Measurements from ENCODE around the gene MKS1. TPM values are rescaled to one million over a fixed set of nuclear protein-coding genes. Genes with fewer than 3 reads are reported as not detected.

Gene MKS1
- total RNA-seq, 2 experiments from 2014 or later, result 4.6 to 6.4 TPM

DNA sequence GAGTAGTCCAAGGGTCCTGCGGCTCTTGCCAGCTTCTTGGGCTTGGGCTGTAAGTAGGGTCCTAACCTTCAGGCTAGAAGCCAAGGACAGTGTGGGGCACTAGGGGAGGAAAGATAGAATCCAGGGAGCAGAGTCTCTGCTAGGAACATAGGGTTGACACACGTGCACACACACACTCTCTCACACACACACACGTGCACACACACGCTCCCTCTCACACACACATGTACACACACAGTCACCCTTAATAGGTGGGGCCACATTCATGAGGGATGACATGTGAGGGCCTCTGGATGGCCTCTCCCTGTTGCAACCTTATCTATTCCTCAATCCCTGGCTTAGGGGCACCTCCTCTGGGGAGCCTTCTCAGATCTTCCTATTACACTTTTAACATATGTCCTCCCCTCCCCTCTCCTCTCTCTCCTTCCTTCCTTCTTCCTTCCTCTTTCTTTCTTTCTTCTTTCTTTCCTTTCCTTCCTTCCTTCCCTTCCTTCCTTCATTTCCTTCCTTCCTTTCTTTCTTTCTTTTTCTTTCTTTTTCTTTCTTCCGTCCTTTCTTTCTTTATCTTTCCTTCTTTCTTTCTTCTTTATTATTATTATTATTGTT is 23.4 kb downstream of the MKS1 start:
- POLR2A ChIA-PET, result no interaction called here

DNA sequence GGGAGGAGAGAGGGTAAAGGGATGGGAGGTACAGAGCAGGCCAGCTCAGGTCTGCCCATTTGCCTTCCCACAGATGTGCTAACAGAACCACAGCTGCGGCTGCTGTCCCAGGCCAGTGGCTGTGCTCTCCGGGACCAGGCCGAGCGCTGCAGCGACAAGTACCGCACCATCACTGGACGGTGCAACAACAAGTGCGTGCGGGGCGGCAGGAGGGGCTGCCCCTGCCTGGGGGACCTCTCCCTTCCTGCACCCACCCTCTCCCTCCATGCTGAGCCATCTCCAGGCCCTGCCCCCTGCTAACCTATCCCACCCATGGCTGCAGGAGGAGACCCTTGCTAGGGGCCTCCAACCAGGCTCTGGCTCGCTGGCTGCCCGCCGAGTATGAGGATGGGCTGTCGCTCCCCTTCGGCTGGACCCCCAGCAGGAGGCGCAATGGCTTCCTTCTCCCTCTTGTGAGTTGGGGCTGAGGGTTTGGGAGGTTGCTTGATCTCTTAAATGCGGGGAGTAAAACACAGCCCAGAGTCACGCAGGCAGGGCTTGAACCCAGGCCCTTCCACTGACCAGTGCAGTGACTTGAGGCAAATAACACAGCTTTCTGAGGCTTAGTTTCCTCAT is 25.3 kb downstream of the MKS1 start:
- H3K4me3 ChIP-seq (ENCODE audit: low read length), result no peak overlapping the region
- ChIA-PET CTCF (no interaction called here), POLR2A (no interaction called here)
- intact Hi-C loops (cut with DNase I, micrococcal nuclease), result no loop called here
- peaks cover 0 to 4% of the 10 kb centered on the region in 2 experiments for H3K9me3 ChIP-seq (ENCODE audit: control insufficient read depth in 1 of 2, insufficient read depth in 1 of 2, low read length in 2 of 2)
- H3K4me1 Mint-ChIP-seq (ENCODE audit: low read depth), result no peaks in the 10 kb centered on the region
- H3K36me3 Mint-ChIP-seq (ENCODE audit: low read depth), result no peaks in the 10 kb centered on the region
- H3K27ac Mint-ChIP-seq, result no peak overlapping the region
- no peaks in the 10 kb centered on the region for H3K36me3 ChIP-seq (ENCODE audit: insufficient read depth, low read length)
- H3K9me3 Mint-ChIP-seq, result no peaks in the 10 kb centered on the region
- H3K27ac ChIP-seq (ENCODE audit: low read depth in 1 of 2, low read length in 2 of 2), result no peak overlapping the region
- no peaks in the 10 kb centered on the region for H3K4me1 ChIP-seq (ENCODE audit: insufficient read depth, low read length)
- H3K27me3 Mint-ChIP-seq, result peaks cover 18% of the 10 kb centered on the region
- ATAC-seq (ENCODE audit: poor library complexity) (no peak), DNase-seq (no peak)
- TF ChIP-seq, protein P1, sequence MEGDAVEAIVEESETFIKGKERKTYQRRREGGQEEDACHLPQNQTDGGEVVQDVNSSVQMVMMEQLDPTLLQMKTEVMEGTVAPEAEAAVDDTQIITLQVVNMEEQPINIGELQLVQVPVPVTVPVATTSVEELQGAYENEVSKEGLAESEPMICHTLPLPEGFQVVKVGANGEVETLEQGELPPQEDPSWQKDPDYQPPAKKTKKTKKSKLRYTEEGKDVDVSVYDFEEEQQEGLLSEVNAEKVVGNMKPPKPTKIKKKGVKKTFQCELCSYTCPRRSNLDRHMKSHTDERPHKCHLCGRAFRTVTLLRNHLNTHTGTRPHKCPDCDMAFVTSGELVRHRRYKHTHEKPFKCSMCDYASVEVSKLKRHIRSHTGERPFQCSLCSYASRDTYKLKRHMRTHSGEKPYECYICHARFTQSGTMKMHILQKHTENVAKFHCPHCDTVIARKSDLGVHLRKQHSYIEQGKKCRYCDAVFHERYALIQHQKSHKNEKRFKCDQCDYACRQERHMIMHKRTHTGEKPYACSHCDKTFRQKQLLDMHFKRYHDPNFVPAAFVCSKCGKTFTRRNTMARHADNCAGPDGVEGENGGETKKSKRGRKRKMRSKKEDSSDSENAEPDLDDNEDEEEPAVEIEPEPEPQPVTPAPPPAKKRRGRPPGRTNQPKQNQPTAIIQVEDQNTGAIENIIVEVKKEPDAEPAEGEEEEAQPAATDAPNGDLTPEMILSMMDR (IDR thresholded peaks at IDR 0.05), result no peak
- H3K27me3 ChIP-seq (ENCODE audit: control insufficient read depth in 1 of 2, insufficient read depth in 2 of 2, low read length in 2 of 2), result peaks cover 8 to 15% of the 10 kb centered on the region in 2 experiments
- H3K4me3 Mint-ChIP-seq, result no peak overlapping the region

More for the DNA sequence above, 23.4 kb downstream of the MKS1 start:
- TF ChIP-seq, protein P1 (IDR thresholded peaks at IDR 0.05), result no peak
- Histone ChIP-seq H3K36me3 (ENCODE audit: insufficient read depth, low read length) (no peaks in the 10 kb centered on the region), H3K27me3 (ENCODE audit: control insufficient read depth in 1 of 2, insufficient read depth in 2 of 2, low read length in 2 of 2) (peaks cover 0 to 15% of the 10 kb centered on the region in 2 experiments), H3K9me3 (ENCODE audit: control insufficient read depth in 1 of 2, insufficient read depth in 1 of 2, low read length in 2 of 2) (peaks cover 0 to 4% of the 10 kb centered on the region in 2 experiments), H3K4me3 (ENCODE audit: low read length) (no peak overlapping the region), H3K27ac (ENCODE audit: low read depth in 1 of 2, low read length in 2 of 2) (no peak overlapping the region), H3K4me1 (ENCODE audit: insufficient read depth, low read length) (peaks cover 5% of the 10 kb centered on the region)
- peaks cover 23% of the 10 kb centered on the region for H3K27me3 Mint-ChIP-seq
- CTCF ChIA-PET, result no interaction called here
- H3K4me3 Mint-ChIP-seq, result no peak overlapping the region
- no peak overlapping the region for H3K27ac Mint-ChIP-seq
- peaks cover 4% of the 10 kb centered on the region for H3K4me1 Mint-ChIP-seq (ENCODE audit: low read depth)
- no peaks in the 10 kb centered on the region for H3K36me3 Mint-ChIP-seq (ENCODE audit: low read depth)
- intact Hi-C loops (cut with DNase I, micrococcal nuclease), result no loop called here
- DNase-seq, result no peak
- no peak for ATAC-seq (ENCODE audit: poor library complexity)
- no peaks in the 10 kb centered on the region for H3K9me3 Mint-ChIP-seq

DNA sequence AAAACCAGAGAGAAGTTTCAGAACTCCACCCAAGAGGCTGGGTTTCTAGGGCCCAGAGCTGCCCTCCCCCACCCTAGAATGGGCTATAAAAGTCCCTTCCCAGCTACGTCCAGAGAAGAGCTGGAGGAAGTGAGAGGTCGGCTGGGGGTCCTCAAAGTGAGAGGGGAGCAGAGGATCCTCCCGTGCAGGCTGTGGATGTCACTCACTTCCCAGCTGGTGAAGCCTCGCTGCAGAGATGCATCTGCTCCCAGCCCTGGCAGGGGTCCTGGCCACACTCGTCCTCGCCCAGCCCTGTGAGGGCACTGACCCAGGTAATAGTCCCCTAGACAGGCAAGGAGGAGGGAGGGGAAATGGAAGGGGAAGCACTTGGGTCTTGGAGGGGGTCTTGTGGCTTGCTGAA is 26.4 kb downstream of the MKS1 start, which contains the start of gene EPX:
Gene EPX, plus strand, starts transcription at position 115 of the 400 bp plus-strand sequence. Its CDS starts 121 bp downstream, at position 236.
- intact Hi-C loops (cut with DNase I, micrococcal nuclease), result no loop called here
- ChIA-PET POLR2A (no interaction called here), CTCF (no interaction called here)
- no peaks in the 10 kb centered on the region for H3K4me1 Mint-ChIP-seq (ENCODE audit: low read depth)
- no peak for ATAC-seq (ENCODE audit: poor library complexity)
- DNase-seq, result no peak
- peaks cover 9% of the 10 kb centered on the region for H3K27me3 Mint-ChIP-seq
- H3K9me3 ChIP-seq (ENCODE audit: control insufficient read depth in 1 of 2, insufficient read depth in 1 of 2, low read length in 2 of 2), result peaks cover 0 to 4% of the 10 kb centered on the region in 2 experiments
- no peak within 1 kb of the TSS for H3K4me3 ChIP-seq (ENCODE audit: low read length)
- H3K4me3 Mint-ChIP-seq, result no peak within 1 kb of the TSS
- H3K4me1 ChIP-seq (ENCODE audit: insufficient read depth, low read length), result no peaks in the 10 kb centered on the region
- peaks cover 8 to 15% of the 10 kb centered on the region in 2 experiments for H3K27me3 ChIP-seq (ENCODE audit: control insufficient read depth in 1 of 2, insufficient read depth in 2 of 2, low read length in 2 of 2)
- TF ChIP-seq, protein P1 (IDR thresholded peaks at IDR 0.05), result no peak
- no peak within 1 kb of the TSS for H3K27ac Mint-ChIP-seq
- H3K36me3 ChIP-seq (ENCODE audit: insufficient read depth, low read length), result no peaks in the 10 kb centered on the region
- no peak within 1 kb of the TSS for H3K27ac ChIP-seq (ENCODE audit: low read depth in 1 of 2, low read length in 2 of 2)
- no peaks in the 10 kb centered on the region for H3K36me3 Mint-ChIP-seq (ENCODE audit: low read depth)
- H3K9me3 Mint-ChIP-seq, result no peaks in the 10 kb centered on the region
